Thyroid gland (tissue), 4 donors: ENCODE measurements around the gene CHTF18.

Experiments
- CTCF ChIP-seq, 6 experiments: fragments of 200-600 bp in 3 of 6; fragments of 450-650 bp in 3 of 6; sonication (generic) in 3 of 6; IDR thresholded peaks; one replicate each; pipeline ENCODE4 v1.5.1; 2016 to 2019; ENCODE audit warnings: antibody characterized with exemption in 6 of 6, mild to moderate bottlenecking in 2 of 6, inconsistent platforms in 1 of 6, moderate library complexity in 1 of 6
- POLR2A ChIP-seq, 2 donors: fragments of 450-650 bp; IDR thresholded peaks; one replicate each; pipeline ENCODE4 v1.6.1; 2017; ENCODE audit warnings: antibody characterized with exemption in 2 of 2, mild to moderate bottlenecking in 2 of 2, moderate library complexity in 1 of 2

- TF ChIP-seq POLR2A (IDR thresholded peaks at IDR 0.05) (no peak), CTCF (IDR thresholded peaks at IDR 0.05) (no peak)
Measured at GRCh38 chr16:797686-798085, 9.3 kb downstream of the CHTF18 start.
